ENCODE results near the gene DHRS4L2. TPM values are rescaled to one million over a fixed set of nuclear protein-coding genes. Genes with fewer than 3 reads are reported as not detected.
"Not testable (repeated sequence)": the region's sequence is repeated elsewhere in the genome, so short reads cannot be mapped to it uniquely, and the experiment has no call there.

The DHRS4L2 gene
- polyA plus RNA-seq, 4 donors = 28.4 to 43.5 (median 36.9) TPM

DNA sequence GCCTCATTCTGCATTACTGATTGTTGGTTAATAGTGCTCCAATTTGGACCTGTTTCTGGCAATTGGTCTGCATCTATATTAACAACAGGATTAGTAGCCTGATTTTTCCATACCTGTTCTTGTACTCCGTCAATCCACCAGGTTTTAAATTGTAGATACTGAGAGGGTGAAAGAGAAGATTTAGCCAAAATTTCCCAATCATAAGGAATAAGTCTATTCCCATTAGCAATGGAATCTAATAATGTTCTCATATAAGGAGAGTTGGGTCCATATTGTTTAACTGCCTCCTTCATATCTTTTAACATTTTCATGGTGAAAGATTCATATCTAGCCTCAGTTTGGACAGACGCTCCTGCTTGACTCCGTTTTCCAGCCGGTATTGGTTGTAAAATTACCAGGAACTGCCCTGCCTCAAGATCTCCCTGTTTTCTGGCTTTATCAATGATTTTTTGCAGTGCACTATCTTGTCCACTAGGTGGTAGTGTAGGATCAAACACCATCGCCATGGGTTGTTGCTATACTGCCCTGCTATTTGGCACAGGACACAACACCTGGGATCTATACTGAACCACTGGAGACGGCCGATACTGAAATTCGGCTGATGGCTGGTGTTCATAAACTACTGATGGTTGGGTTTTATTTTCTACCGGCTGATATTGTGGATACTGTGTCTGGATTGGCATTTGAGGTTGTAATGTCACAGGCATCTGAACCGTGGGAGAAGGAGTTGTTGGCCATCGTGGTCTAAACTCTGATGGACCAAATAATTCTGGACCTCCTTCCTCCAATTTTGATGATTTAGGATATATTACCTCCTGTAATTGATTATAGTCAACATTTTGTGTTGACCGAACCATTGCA is 25.2 kb downstream of the DHRS4L2 start:
- DNase-seq (ENCODE audit: low read depth in 4 of 4, low spot score in 2 of 4) = peak in 2 of 4 donors; percentile 24 to 62

DNA sequence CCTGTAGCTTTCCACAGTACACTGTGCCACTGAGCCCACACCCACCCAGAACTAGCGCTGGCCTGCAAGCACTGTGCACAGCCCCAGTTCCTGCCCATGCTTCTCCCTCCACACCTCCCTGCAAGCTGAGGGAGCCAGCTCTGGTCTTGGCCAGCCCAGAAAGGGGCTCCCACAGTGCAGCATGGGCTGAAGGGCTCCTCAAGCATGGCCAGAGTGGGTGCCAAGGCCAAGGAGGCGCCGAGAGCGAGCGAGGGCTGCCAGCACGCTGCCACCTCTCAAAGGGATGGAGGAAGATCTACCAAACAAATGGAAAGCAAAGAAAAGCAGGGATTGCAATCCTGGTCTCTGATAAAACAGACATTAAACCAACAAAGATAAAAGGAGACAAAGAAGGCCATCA is 27.0 kb downstream of the DHRS4L2 start:
- DNase-seq (ENCODE audit: low read depth in 4 of 4, low spot score in 2 of 4) = not testable (repeated sequence)

DNA sequence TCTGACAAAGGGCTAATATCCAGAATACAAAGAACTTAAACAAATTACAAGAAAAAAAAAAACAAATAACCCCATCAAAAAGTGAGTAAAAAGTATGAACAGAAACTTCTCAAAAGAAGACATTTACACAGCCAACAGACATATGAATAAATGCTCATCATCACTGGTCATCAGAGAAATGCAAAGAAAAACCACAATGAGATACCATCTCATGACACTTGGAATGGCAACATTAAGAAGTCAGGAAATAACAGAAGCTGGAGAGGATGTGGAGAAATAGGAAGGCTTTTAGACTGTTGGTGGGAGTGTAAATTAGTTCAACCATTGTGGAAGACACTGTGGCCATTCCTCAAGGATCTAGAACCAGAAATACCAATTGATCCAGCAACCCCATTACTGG is 30.2 kb downstream of the DHRS4L2 start:
- not testable (repeated sequence) for DNase-seq (ENCODE audit: low read depth in 4 of 4, low spot score in 2 of 4)

DNA sequence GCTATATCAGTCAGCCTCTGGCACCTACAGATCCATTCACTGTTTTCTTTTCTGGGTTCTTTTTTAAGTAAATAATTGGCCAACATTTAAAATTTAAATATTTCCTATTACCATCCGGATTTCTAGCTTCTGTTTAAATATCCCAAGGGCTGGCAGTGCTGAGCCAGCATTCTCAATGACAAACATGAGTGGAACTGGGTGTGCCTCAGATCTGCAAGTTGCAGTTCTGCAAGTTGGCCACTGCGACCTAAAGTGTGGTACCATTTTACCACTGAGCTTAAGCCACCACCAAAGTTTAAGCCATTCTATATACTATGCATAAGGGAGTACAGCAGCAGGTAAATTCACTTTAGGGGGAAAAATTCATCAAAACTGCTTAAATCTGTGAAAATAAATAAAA is 31.2 kb downstream of the DHRS4L2 start:
- not testable (repeated sequence) for DNase-seq (ENCODE audit: low read depth in 4 of 4, low spot score in 2 of 4)

DNA sequence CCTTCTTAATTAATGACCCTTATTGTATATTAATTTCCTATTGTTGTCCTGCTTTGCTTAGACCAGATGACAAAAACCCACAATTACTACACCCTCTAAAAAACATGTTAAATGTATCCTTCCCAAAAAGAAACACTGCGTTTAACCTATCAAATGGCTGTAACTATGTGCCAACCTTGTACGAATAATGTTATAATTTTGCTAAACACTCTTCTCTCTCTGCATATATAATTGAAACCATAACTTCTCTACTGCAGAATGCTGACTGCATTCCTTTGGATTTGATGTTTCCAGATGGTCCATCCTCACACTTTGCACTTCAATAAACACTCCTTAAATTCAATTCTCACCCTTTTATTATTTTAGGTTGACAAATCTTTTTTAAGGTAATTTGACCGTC is 31.8 kb downstream of the DHRS4L2 start:
- DNase-seq (ENCODE audit: low read depth in 4 of 4, low spot score in 2 of 4) = not testable (repeated sequence)

DNA sequence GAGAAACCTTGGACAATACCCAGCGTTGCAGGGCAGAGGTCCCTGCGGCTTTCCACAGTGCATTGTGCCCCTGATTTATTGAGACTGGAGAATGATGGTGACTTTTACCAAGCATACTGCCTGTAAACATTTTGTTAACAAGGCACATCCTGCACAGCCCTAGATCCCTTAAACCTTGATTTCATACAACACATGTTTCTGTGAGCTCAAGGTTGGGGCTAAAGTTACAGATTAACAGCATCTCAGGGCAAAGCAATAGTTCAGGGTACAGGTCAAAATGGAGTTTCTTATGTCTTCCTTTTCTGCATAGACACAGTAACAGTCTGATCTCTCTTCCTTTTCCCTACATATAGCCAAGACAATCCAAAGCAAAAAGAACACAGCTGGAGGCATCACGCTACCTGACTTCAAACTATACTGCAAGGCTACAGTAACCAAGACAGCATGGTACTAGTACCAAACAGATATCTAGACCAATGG is 36.2 kb downstream of the DHRS4L2 start:
- not testable (repeated sequence) for DNase-seq (ENCODE audit: low read depth in 4 of 4, low spot score in 2 of 4)

DNA sequence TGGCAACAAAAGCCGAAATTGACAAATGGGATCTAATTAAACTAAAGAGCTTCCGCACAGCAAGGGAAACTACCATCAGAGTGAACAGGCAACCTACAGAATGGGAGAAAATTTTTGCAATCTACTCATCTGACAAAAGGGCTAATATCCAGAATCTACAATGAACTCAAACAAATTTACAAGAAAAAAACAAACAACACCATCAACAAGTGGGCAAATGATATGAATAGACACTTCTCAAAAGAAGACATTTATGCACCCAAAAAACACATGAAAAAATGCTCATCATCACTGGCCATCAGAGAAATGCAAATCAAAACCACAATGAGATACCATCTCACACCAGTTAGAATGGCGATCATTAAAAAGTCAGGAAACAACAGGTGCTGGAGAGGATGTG is 41.0 kb downstream of the DHRS4L2 start:
- not testable (repeated sequence) for DNase-seq (ENCODE audit: low read depth in 4 of 4, low spot score in 2 of 4)

DNA sequence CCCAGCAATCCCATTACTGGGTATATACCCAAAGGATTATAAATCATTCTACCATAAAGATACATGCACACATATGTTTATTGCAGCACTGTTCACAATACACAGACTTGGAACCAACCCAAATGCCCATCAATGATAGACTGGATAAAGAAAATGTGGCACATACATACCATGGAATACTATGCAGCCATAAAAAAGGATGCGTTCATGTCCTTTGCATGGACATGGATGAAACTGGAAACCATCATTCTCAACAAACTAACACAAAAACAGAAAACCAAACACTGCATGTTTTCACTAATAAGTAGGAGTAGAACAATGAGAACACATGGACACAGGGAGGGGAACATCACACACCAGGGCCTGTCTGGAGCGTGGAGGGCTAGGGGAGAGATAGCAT is 42.6 kb downstream of the DHRS4L2 start:
- not testable (repeated sequence) for DNase-seq (ENCODE audit: low read depth in 4 of 4, low spot score in 2 of 4)

DNA sequence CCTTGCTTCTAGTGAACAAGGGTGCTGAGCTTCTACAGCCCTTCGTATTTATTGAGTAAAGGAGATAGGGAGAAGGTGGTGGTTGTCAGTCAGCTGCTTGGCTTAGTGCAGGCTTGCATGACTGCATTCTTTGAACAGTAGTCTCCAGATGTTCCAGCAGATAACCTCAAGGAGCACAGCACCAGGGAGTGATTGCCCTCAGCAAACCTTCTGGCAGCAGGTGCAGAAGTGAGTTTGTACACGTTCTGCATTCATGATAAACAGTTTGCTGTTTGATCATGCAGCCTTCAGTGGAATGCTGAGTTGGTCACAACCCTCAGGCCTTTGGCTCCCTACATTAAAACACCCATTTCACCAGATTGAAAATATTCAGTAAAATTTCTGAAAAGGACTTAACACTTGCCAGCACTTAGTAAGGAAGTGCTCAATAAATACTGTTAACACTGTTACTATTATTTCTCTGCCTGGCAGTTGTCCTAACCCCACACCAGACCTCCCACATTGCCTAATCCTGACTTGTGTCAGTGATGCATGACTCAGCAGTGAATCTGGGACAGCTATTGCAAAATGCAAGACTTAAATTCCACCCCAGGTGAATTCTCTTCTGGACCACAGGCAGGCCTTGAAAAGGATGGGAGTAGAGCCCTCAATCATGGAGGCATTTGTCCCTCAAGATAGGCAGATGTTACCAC is 44.1 kb downstream of the DHRS4L2 start:
- DNase-seq (ENCODE audit: low read depth in 4 of 4, low spot score in 2 of 4) = no peak

DNA sequence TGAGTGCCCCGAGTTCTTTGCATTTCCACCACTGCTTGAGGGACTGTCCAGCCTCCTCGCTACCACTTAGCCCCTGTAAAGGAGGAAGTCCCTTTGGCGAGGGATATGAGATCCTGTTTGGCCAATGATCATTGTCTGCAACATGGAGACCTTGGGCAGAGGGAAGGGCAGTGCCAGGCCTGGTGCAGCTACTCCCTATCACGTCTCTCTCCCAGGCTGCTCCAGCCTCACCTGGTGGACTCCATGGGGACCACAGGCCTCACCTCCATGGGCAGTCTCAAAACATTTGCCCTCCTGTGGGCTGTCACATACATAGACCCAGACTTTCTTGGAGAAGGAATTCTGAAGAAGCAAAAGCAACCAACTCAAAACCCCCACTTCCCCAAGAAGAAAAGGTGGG is 47.0 kb downstream of the DHRS4L2 start:
- DNase-seq (ENCODE audit: low read depth in 4 of 4, low spot score in 2 of 4) = not testable (repeated sequence)

DNA sequence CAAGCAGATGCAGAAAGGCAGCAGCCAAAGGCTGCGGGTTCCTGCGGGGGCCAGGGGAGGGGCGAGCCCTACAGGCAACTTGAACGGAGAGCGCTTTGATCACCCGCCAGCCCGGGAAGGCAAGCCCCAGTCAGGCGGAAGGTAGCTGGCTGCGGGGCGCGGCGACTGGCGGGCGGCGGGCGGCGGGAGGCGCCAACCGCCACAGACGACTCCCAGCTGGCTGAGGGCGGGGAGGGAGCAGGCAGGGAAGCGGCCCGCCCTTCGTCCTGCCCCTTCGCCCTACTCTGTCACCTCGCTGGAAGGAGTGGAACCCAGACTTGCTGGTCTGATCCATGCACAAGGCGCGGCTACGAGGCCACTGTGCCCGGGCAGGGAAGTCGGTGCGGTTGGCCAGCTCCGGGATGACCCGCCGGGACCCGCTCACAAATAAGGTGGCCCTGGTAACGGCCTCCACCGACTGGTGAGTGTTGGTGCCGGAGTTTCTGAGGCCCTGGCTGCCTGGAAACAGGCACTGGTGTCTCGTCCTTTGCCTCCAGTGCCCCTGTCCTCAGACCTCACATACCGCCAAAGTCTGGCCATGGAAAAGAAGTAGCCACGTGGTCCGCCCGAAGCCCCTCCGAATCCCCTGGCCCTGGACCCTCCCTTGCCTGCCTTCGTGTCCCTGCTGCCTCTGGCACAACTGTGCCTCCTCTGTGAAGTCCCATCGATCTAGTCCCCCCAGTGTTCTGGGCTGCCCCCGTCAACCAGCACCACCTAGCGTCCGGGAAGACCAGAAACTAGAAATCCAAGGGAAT is 47.6 kb downstream of the DHRS4L2 start:
- peak in 1 of 4 donors; percentile 59 for DNase-seq (ENCODE audit: low read depth in 4 of 4, low spot score in 2 of 4)

DNA sequence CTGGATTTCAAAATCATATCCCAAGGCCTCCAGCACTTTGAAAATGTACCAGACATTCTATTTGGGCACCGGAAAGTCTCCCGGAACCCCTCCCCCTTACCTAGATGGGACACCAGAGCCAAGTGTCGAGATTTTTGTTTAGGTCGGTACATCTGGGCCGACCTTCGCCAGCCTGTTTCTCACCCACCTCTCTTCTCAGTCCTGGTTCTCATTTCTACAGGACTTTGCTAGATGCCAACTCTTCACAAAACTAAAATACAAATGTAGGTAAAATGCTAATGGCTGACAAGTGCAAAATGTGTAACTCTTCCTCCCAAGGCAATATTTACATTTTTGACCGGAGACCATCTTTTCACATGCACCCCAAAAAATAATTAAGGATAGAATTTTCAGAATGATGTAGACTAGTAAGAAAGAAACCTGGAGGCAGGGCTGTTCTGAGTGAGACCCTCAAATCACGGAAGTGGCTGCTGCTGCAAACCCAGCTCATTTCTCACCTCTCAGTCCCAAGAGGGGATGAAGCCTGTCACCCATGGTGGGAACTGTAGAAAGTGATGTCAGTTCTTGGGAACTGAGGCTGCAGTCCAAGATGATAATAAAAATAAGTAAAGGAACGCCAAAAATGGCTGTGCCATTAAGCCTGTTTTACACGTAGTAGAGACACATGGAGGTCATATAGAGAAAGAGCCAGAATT is 48.4 kb downstream of the DHRS4L2 start:
- not testable (repeated sequence) for DNase-seq (ENCODE audit: low read depth in 4 of 4, low spot score in 2 of 4)

DNA sequence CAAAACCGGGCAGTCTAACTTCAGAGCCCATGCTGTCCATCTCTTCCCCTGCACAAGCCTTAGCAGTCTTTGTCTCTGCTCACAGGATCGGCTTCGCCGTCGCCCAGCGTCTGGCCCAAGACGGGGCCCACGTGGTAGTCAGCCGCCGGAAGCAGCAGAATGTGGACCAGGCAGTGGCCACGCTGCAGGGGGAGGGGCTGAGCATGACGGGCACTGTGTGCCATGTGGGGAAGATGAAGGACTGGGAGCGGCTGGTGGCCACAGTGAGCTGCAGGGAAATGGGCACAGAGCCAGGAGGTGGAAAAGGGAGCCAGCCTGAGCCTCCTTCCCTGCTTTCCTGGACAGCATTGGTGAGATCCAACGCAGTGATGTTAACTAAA is 48.9 kb downstream of the DHRS4L2 start:
- no peak for DNase-seq (ENCODE audit: low read depth in 4 of 4, low spot score in 2 of 4)

DNA sequence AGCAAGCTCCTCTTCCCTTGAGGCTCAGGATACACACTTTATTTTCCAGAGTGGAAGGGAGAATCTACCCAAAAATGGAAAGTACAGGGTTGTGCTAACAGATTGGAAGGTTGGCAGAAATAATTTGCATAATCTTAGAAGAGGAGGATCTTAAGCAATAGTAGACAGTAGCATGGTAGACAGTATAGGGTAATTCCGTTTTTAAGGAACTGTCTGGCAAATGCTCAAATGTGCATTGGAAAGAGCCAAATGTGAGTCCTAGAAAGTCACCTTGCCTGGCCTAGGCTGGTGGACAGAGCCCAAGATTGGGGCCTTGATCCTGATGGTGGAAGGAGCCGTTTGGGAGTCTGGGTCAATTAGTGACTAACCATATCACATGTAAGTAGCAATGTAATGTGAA is 50.0 kb downstream of the DHRS4L2 start:
- no peak for DNase-seq (ENCODE audit: low read depth in 4 of 4, low spot score in 2 of 4)

DNA sequence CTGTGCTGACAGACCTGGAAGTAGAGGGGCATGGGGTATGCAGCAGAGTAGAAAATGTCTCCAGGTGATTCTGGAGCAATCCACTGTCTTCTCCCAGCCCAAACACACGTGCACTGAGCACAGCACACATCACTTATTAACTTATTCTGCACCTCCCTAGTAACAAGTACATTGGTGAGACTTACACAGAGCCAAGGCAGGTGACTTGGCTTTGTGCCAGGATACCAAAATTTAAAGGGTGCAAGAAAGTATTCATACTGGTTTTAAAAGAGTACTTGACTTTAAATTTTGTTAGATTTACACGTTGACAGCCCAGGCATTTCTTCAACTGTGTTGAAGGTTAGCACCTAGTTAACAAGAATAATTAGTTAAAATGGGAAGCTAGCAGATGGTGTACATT is 52.0 kb downstream of the DHRS4L2 start:
- DNase-seq (ENCODE audit: low read depth in 4 of 4, low spot score in 2 of 4) = no peak

DNA sequence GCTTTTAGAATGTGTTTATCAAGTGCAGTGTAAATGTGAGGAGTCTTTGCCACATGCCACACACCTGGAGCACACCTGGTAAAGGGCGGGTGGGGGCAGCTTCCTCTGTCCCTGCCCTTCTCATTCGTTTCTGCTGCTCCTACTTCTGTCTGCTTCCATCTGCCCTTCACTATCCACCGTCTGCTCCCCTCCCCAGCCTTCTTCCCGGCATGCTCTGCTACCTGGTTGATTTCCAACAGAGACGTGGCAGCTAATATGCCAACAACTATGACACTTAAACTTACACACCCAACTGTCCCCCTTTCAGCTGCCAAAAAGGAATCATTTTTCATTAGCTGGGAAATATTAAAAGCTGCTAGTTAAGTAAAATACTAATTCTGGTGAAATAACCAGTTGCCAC is 54.0 kb downstream of the DHRS4L2 start:
- DNase-seq (ENCODE audit: low read depth in 4 of 4, low spot score in 2 of 4) = no peak

DNA sequence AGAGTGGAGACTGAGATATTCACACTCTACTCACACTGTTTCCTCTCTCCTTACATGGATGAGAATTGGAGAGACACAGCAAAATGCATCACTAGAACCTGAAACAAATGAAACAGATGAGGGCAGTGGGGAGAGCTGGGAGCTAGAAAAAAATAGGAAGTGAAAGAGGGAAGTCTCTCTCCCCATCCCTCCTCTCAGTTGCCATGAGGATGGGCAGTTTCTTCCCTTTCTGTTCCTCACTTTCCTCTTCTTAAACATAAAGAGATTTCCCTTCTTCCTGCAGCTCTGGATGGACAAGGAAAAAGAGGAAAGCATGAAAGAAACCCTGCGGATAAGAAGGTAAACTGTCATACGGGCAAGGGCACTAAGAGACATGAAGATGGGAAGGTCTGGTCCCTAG is 60.3 kb downstream of the DHRS4L2 start:
- not testable (repeated sequence) for DNase-seq (ENCODE audit: low read depth in 4 of 4, low spot score in 2 of 4)

DNA sequence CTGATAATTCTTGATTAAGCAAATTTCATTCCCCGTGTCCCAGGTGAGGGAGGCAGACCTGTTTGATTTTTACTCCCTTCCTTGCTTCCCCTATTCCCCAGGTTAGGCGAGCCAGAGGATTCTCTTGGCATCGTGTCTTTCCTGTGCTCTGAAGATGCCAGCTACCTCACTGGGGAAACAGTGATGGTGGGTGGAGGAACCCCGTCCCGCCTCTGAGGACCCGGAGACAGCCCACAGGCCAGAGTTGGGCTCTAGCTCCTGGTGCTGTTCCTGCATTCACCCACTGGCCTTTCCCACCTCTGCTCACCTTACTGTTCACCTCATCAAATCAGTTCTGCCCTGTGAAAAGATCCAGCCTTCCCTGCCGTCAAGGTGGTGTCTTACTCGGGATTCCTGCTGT is 62.0 kb downstream of the DHRS4L2 start:
- DNase-seq (ENCODE audit: low read depth in 4 of 4, low spot score in 2 of 4) = not testable (repeated sequence)

DNA sequence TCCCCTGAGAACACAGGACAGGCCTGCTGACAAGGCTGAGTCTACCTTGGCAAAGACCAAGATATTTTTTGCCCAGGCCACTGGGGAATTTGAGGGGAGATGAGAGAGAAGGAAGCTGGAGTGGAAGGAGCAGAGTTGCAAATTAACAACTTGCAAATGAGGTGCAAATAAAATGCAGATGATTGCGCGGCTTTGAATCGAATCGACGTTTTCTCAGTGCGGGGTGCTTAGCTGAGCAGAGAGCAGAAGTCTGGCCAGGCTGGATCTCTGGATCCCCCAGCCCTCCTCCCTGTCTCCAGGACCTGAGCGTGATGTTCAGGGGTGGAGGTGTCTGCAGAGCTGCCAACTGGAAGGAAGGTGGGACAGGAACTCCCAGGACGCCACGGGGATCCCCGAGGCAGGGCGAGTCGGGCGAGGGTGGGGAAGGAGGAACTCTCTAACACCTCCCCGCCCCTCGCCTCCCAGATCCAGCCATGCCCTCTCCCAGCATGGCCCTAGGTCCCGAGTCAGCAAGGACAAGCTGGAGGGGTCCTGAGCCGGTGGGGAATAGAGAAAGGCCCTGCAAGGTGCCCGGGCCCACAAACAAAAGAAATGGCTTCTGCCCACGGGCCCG is 62.6 kb downstream of the DHRS4L2 start:
- no peak for DNase-seq (ENCODE audit: low read depth in 4 of 4, low spot score in 2 of 4)
